Measurements from ENCODE around the gene TMEM209. TPM values are rescaled to one million over a fixed set of nuclear protein-coding genes. Genes with fewer than 3 reads are reported as not detected.

Gene TMEM209
- polyA plus RNA-seq, 1 donor from 2014 or later: 16.7 TPM

Other genes starting within 250 kb of the TMEM209 start
- 13.4 TPM for gene ZC3HC1, start 154.0 kb downstream of the TMEM209 start, polyA plus RNA-seq (ENCODE audit: insufficient read depth, low read depth, low replicate concordance)
- gene KLHDC10, start 134.9 kb downstream of the TMEM209 start, polyA plus RNA-seq (ENCODE audit: insufficient read depth, low read depth, low replicate concordance): 35.2 TPM
- not detected for gene SSMEM1, start 2.5 kb upstream of the TMEM209 start, polyA plus RNA-seq (ENCODE audit: insufficient read depth, low read depth, low replicate concordance)
- gene CPA2, start 61.5 kb upstream of the TMEM209 start, polyA plus RNA-seq (ENCODE audit: insufficient read depth, low read depth, low replicate concordance): 0.97 TPM
- 0.34 TPM for gene CPA4, start 87.8 kb upstream of the TMEM209 start, polyA plus RNA-seq (ENCODE audit: insufficient read depth, low read depth, low replicate concordance)
- 2.3 TPM for gene CPA5, start 139.4 kb upstream of the TMEM209 start, polyA plus RNA-seq (ENCODE audit: insufficient read depth, low read depth, low replicate concordance)
- gene CPA1, start 175.1 kb upstream of the TMEM209 start, polyA plus RNA-seq (ENCODE audit: insufficient read depth, low read depth, low replicate concordance): not detected
- gene CEP41, start 235.6 kb upstream of the TMEM209 start, polyA plus RNA-seq (ENCODE audit: insufficient read depth, low read depth, low replicate concordance): 86.1 TPM

Measured in brain (organoid and tissue), 1 donor.